ENCODE measurements around the gene SGK1.

- TF ChIP-seq CTCF (IDR thresholded peaks at IDR 0.05) (no peak), JUND (IDR thresholded peaks at IDR 0.05) (no peak), SIN3A (IDR thresholded peaks at IDR 0.05; ENCODE audit: borderline replicate concordance, low read depth, low read length) (no peak), POLR2AphosphoS5 (IDR thresholded peaks at IDR 0.05; ENCODE audit: low read depth, low read length) (peak; percentile 2; the same call in 1 of the 2 replicates)
- TF ChIP-seq, protein P1, sequence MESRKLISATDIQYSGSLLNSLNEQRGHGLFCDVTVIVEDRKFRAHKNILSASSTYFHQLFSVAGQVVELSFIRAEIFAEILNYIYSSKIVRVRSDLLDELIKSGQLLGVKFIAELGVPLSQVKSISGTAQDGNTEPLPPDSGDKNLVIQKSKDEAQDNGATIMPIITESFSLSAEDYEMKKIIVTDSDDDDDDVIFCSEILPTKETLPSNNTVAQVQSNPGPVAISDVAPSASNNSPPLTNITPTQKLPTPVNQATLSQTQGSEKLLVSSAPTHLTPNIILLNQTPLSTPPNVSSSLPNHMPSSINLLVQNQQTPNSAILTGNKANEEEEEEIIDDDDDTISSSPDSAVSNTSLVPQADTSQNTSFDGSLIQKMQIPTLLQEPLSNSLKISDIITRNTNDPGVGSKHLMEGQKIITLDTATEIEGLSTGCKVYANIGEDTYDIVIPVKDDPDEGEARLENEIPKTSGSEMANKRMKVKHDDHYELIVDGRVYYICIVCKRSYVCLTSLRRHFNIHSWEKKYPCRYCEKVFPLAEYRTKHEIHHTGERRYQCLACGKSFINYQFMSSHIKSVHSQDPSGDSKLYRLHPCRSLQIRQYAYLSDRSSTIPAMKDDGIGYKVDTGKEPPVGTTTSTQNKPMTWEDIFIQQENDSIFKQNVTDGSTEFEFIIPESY (IDR thresholded peaks at IDR 0.05; ENCODE audit: borderline replicate concordance, low read depth): no peak
- TF ChIP-seq, protein P2, sequence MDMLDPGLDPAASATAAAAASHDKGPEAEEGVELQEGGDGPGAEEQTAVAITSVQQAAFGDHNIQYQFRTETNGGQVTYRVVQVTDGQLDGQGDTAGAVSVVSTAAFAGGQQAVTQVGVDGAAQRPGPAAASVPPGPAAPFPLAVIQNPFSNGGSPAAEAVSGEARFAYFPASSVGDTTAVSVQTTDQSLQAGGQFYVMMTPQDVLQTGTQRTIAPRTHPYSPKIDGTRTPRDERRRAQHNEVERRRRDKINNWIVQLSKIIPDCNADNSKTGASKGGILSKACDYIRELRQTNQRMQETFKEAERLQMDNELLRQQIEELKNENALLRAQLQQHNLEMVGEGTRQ (IDR thresholded peaks at IDR 0.05; ENCODE audit: borderline replicate concordance, low read depth, low read length): no peak
Observed at GRCh38 chr6:134168590-134169208, 149.2 kb downstream of the SGK1 start.

Data from SK-N-SH (cell line).